Ishikawa (cell line): ENCODE results near the gene DOCK3.

Source experiments
- CEBPB ChIP-seq: IDR thresholded peaks from 2 replicates; pipeline ENCODE4 v1.6.1; 2012
- CREB1 ChIP-seq: IDR thresholded peaks from 2 replicates; pipeline ENCODE4 v1.6.1; 2012; ENCODE audit warnings: low read depth
- EGR1 ChIP-seq: IDR thresholded peaks from 2 replicates; pipeline ENCODE4 v1.6.1; 2012
- EP300 ChIP-seq: IDR thresholded peaks from 2 replicates; pipeline ENCODE4 v1.6.1; 2012; ENCODE audit warnings: borderline replicate concordance
- RAD21 ChIP-seq: IDR thresholded peaks from 2 replicates; pipeline ENCODE4 v1.6.1; 2012; ENCODE audit warnings: low read depth
- TAF1 ChIP-seq: IDR thresholded peaks from 2 replicates; pipeline ENCODE4 v1.6.1; 2012; ENCODE audit warnings: low read depth, mild to moderate bottlenecking
- YY1 ChIP-seq: IDR thresholded peaks from 2 replicates; pipeline ENCODE4 v1.6.1; 2012; ENCODE audit warnings: low read depth

DNA sequence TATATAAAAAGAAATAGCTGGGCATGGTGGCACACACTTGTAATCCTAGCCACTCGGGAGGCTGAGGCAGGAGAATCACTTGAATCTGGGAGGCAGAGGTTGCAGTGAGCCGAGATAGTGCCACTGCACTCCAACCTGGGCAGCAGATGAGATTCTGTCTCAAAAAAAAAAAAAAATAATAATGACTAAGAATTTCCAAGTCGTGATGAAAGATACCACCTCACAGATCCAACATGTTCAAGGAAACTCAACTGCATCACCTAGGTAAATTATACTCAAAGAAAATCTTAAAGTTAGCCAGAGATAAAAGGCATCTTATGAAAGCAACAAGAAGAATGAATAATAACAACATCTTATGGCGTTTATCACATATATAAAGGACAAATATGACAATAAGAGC is 50.1 kb downstream of the DOCK3 start:
- TF ChIP-seq YY1, result no peak
- no peak for TF ChIP-seq EP300
- no peak for TF ChIP-seq TAF1
- TF ChIP-seq CREB1, result no peak
- TF ChIP-seq RAD21, result no peak
- no peak for TF ChIP-seq EGR1
- TF ChIP-seq CEBPB, result no peak
